D341Med (cell line): ENCODE data around the gene CREB3L4.
A peak's percentile ranks its signal among the peaks of the same experiment; 100 is the strongest.

Source experiments
- DNase-seq: peaks from one replicate; pipeline ENCODE4 v3.0.0; 2012; ENCODE audit warnings: low spot score

CREB3L4 gene

GRCh38 chr1:153936011-153936802 is 31.5 kb upstream of the CREB3L4 start:
- DNase-seq = no peak

DNA sequence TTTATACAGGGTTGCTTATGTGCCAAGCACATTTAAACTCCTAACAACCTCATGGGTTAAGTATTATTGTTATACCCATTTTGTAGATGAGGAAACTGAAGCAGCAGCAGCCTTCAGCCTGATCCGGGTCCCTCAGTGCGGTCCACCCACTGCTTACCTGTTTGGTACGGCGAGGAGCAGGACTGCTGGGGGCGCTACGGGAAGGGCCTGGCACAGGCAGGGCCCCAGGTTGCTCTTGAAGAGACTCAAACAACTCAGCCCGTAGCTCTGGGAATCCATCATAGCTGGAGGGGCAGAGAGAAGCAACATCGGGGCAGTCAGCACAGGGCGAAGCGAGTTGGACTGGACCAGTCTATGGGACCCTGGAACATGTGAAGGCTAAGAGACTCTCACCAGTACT is 30.4 kb upstream of the CREB3L4 start:
- no peak for DNase-seq

DNA sequence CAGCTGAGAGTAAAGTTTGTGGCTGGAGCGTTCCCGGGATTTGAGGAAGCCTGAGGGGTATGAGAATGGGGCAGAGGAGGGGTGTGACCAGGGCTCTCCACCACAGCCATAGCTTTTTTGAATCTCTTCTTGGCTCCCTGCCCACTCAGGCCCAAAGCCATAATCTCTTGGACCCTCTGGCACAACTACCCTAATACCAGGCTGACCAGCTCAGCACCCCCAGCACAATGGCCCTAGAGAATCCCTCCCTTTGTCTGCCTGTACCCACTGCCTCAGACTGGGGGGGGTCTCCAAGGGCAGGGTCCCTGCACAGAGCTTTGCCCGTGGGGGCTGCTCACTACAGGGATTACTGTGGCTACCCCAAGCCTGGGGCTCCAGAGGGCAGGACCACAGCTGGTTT is 28.7 kb upstream of the CREB3L4 start:
- DNase-seq = no peak

DNA sequence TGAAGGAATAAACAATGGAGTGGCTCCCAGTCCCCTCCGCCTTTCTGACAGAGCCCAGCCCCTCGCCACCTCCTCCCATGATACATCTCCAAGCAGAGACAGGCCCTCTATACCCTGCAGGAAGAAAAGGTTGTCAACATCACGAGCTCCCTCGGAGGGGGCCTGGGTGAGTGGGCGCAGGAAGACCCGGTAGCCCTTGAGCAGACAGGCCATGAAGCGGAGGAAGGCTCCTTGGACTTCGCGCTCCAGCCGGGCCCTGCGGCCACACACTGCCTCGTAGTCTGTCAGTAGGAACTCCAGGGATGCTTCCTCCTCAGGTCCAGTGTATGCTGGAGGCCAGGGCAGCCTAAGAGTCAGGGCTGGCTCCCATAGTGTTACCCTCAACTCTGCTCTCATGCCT is 28.2 kb upstream of the CREB3L4 start:
- no peak for DNase-seq

DNA sequence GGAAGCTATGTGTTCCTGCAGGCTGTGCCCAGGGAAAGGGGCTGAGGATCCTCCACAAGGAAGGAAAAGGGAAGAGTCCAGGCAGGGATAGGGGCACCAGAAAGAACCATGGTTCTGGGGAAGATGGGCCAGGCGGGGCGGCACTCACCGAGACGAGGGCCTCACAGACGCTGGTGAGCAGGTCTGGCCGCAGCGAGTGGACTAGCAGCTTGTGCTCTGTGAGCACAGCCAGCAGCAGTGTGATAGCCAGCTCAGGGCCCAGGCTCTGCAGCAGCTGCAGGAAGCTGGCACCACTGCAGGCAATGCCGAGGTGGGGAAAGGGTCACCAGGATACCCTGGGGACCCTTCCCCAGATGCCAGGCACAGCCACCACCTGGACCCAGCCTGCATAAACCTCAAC is 26.9 kb upstream of the CREB3L4 start:
- no peak for DNase-seq

GRCh38 chr1:153941826-153942725 is 25.6 kb upstream of the CREB3L4 start:
- DNase-seq = no peak

DNA sequence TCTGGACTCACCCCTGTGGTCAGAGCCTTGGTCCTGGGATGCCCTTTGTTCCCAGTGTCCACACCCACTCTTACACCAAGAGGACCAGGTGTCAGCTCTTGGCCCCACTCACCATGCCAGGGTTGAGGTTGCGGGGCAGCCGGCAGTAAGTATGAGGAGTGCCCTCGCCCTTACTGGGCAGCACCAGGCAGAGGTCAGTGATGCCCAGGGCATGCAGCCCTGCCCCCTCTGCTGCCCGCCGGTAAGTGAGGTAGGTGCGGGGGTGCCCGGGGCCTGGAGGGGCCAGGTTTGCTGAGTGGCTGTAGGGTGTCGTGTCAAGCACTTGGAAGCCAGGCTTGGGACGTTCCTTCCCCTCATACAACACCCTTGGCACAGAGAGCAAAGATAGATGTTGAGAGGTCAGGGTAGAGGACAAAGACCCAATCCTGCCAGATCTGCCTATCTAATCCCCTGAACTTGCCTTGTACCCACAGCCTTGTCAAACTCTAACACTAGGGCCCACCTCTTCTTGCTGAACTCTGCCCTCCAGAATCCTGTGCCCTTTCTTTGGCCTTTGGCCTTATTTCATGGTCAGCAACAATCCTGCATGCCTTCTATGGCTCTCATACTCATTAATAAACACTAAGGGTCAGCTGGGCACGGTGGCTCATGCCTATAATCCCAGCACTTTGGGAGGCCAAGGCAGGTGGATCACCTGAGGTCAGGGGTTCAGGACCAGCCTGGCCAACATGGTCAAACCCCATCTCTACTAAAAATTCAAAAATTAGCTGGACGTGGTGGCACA is 24.7 kb upstream of the CREB3L4 start:
- no peak for DNase-seq

- DNase-seq = no peak
Observed at GRCh38 chr1:153944005-153944826, 23.5 kb upstream of the CREB3L4 start.

DNA sequence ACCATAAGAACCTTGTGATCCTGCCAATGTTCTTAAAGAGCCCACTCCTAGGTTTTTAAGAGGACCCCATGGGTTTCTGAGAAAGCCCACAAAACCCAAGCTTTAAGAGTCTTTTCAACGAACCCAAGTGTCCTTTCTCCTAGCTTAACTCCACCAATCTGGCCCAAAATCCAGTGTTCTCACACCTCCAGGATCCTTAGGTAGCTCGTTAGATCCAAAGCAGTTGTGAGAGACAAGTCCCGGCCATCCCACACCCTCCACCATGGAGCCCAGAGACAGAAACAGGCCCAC is 22.9 kb upstream of the CREB3L4 start:
- DNase-seq = no peak

GRCh38 chr1:153945131-153945794 is 22.4 kb upstream of the CREB3L4 start:
- DNase-seq = no peak

DNA sequence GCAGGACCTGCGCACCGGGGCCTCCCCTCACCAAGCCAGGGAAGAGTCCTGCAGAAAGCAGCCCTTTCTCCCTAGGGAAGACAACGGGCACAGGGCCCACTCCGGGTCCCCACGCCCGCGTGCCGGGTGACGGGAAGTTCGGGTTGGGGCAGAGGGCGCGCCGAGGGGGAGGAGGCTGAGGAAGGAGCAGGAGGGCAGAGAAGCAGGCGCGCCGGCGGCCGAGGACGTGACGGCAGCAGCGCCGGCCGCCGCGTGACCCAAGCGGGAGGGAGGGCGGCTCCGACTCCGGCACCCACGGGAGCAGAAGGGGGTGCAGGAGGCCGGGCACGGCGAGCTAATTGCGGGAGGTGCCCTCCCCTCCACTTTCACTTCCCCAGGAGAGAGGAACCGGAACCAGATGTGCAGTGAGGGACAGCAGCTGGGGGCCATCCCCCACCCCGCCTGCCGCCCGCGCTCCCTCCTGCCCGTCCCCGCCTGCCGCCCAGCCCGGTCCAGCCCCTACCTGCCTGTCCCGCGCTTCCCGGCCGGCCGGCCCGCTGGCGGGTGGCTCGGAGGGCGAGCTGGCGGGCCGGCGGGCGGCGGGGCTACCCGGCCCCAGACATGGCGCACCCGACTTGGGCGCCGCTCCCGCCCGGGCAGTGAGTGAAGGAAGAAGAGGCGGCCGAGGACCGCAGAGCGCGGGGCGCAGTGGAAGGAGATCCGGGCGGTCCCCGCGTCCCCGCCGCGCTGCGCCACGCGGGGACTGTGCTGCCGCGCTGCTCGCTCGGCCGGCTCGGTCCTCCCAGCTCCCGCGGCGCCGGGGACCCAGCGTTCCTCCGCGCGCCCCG is 21.7 kb upstream of the CREB3L4 start:
- DNase-seq = peak; percentile 88

- DNase-seq = peak; percentile 99
Observed at GRCh38 chr1:153946622-153947241, 21.0 kb upstream of the CREB3L4 start, which contains the start of gene DENND4B. Gene DENND4B (minus strand): TSS chr1:153946718. CDS start chr1:153944374, 2,344 bp downstream.

- no peak for DNase-seq
Observed at GRCh38 chr1:153951183-153951582, 16.5 kb upstream of the CREB3L4 start.

GRCh38 chr1:153951801-153952200 is 15.9 kb upstream of the CREB3L4 start:
- DNase-seq = no peak

GRCh38 chr1:153953859-153954365 is 13.8 kb upstream of the CREB3L4 start:
- DNase-seq = no peak

DNA sequence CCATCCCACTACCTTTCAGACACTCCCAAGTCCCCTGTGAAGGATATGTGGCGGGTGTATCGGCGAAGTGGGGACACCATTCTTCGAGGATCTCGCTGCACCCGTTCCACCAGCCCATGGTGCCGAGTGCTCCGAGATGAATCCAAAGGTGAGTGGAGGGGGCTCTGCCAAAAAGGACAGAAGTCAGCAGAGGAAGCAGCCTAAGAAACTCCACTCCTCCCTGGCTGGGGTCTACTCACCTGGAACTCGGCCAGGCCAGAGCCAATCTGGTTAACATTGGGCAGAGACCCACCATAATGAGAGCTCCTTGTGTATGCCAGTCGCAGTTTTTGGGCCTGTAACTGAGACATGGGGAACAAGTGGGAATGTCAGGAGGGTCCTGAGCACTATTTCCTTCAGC is 12.9 kb upstream of the CREB3L4 start:
- DNase-seq = no peak

- DNase-seq = no peak
Observed at GRCh38 chr1:153956997-153957715, 10.5 kb upstream of the CREB3L4 start.

DNA sequence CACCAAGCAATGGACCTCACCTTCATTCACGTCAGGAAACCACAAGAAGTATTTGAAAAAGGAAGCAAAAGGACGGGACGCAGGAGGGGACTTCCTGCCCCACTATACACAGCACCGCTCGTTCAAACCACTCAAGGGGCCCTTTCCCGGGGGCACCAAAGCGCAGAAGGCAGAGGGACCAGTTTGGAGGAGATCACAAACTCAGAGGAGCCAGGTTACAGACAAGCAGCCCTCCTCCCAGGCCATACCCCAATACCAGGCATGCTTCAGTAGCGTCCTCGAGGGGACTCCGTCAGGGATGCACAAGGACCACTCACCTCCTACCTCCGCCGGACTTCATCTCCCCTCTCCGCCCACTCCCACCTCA is 10.0 kb upstream of the CREB3L4 start:
- DNase-seq = no peak
